Activated gamma-delta T cell treated with Interleukin-2 at 50 U/mL for 16 hours (primary cell): ENCODE data around the gene ABL2.
"Not testable (repeated sequence)": the region's sequence is repeated elsewhere in the genome, so short reads cannot be mapped to it uniquely, and the experiment has no call there.

ENCODE experiments used
- DNase-seq: peaks from one replicate; pipeline ENCODE4 v3.0.0-alpha.2; 2020

ABL2 gene

DNA sequence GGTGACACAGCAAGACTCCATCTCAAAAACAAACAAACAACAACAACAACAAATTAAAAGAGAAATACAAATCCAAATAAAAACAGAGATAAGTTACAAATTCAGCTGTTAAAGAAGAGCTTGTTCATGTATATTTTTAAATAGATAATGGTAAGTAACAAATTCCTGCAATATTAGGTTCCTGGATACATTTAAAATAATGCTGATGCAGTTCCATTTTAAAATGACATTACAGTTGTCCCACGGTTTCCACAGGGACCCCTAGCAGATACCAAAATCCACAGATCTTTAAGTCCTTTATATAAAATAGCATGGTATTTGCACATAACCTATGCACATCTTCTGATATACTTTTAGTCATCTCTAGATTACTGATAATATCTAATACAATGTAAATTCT lies 61.5 kb downstream of the ABL2 start:
- no peak for DNase-seq

DNA sequence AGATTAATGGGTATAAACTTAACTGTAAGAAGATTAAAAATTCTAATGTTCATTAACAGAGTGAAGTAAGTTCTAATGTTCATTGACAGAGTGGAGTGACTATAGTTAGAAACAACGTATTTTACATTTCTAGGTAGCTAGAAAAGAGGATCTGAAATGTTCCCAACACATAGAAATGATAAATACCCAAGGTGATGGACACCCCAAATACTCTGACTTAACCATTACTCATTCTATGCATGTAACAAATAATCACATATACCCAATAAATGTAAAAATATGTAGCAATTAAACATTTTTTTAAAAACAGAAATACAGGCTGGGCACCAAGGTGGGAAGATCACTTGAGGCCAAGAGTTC lies 62.1 kb downstream of the ABL2 start:
- DNase-seq, result no peak

DNA sequence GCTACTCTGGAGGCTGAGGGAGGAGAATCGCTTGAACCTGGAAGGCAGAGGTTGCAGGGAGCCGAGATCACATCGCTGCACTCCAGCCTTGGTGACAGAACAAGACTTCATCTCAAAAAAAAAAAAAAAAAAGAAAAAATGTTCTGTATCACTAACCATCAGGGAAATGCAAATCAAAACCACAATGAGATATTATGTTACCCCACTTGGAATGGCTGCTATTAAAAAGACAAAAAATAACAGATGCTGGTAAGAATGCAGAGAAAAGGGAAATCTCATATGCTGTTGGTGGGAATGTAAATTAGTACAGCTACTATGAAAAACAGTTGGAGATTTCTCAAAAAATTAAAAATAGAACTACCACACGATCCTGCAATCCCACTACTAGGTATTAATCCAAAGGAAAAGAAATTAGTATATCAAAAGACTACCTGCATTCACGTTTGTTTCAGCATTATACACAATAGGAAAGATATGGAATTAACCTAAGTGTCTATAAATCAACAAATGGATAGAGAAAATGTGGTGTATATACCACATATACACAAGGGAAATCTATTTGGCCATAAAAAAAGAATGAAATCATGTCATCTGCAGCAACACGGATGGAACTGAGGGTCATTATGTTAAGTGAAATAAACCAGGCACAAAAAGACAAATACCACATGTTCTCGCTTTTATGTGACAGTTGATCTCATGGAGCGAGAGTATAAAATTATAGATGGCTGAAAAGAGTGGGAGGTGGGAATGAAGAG lies 62.6 kb downstream of the ABL2 start:
- no peak for DNase-seq

DNA sequence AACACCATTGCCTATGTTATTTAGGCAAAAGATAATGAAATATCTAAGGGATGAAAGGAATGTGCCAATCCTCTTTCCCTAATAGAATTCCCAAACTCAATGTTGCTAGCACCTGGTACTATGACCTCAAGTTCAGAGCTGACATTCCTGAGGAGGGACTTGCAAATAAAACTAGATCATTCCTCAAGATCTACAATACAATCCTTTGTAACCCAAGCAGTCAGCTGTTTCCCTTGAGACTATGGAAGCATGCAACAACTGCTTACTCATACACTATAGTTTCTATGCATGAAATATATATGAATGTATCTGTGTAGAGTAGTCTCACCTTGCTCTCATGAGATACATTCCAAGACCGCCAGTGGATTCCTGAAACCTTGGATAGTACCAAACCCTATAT lies 65.0 kb downstream of the ABL2 start:
- no peak for DNase-seq

- no peak for DNase-seq
These were observed 72.8 kb downstream of the ABL2 start for GRCh38 chr1:179156708-179157107.

- DNase-seq, result no peak
These were observed 73.5 kb downstream of the ABL2 start for GRCh38 chr1:179156026-179156425.

DNA sequence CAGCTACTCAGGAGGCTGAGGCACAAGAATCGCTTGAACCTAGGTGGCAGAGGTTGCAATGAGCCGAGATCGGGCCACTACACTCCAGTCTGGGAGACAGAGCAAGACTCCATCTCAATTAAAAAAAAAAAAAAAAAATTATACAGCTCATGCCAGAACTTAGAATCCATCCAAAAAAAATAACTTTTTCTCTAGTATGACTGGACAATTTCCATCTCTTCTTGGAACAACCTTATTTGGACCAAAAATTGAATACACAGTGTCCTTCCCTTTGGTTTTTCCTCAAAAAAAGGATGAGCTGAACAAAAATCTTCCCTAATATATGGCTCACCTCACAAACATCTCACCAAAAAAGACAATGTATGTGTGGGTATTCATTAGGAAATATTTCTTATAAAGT lies 73.9 kb downstream of the ABL2 start:
- no peak for DNase-seq

DNA sequence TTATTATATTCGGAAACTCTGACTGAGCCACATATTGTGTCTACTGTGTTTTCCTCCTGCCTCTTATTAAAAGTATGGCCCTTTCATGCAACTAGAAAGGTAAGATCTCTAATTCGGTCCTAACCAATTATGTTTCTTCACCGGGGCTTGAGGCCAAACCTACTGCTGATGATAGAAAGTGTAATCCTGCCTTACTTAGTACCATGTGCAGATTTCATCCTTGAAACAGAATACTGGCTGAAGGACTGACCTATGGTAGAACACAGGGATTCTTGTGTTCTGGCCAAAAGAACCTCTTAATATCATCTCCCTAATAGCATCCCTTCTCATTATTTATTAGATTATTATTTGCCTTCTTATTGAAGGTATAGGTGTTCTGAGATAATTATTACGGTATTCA lies 75.0 kb downstream of the ABL2 start:
- no peak for DNase-seq

DNA sequence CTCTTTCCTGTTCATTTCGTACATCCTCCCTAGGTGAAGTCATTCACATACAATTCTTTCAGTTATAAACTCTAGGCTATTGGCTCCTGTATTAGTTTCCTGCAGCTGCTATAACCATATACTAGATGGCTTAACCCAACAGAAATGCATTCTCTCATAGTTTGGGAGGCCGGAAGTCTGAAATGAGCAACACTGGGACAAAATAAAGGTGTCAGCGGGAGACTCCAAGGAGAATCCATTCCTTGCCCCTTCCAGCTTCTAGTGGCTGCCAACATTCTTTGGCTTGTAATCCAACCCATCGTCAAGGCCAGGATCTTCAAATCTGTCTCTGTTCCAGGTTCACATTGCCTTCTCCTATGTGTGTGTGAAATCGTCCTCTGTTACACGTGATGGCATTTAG lies 76.3 kb downstream of the ABL2 start:
- DNase-seq, result no peak

GRCh38 chr1:179151908-179152682 lies 77.4 kb downstream of the ABL2 start:
- no peak for DNase-seq

GRCh38 chr1:179146911-179147310 lies 82.6 kb downstream of the ABL2 start:
- DNase-seq, result no peak

GRCh38 chr1:179146476-179146875 lies 83.0 kb downstream of the ABL2 start:
- DNase-seq, result no peak

- no peak for DNase-seq
These were observed 84.0 kb downstream of the ABL2 start for GRCh38 chr1:179145521-179145920.

DNA sequence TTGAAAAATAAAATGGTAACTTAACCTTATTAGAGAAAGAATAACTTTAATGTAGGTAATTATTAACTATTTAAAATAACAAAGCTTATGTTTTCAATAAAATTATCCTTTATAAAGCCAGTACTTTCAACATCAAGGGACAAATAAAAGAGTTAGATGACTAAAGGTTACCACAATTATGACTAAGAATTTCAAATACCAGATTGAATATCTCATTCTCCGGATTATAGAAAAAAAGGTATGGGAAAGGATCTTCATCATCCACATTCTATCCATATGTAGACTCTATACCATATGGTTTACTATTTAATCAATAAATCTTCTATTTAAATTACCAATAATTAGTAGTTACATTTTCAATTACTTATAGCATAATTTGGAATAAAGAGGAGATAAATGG lies 84.9 kb downstream of the ABL2 start:
- DNase-seq, result no peak

- DNase-seq, result no peak
These were observed 86.2 kb downstream of the ABL2 start for GRCh38 chr1:179143322-179143721.

GRCh38 chr1:179142889-179143299 lies 86.6 kb downstream of the ABL2 start:
- no peak for DNase-seq

DNA sequence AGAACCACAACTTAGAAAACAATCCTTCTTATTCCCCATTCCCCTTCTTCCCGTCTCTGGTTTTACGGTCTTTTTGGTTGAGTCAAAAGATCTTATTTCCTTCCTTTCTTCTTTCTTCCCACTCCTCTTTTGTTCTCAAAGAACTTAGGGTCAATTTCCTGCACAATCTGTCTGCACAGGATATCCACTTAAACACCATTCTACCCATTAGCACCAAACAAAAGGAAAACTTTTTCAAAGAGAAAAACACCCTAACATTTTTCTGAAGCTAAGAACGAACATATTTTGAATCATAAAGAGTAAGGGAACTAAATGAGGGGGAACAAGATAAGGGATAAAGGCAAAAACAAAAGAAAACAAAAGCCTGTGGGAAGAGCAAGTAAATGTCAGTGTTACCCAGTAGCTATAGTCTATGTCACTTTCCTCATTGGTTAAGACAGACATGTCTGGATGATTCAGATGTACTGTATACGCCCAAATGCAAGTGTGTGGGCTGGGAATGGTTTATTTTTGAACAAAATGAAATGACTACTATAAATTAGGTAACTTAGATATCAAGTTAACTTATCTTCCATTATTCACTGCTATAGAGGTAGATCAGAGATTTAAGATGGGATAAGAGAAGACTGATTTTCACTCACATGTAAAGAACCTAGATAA lies 87.8 kb downstream of the ABL2 start:
- DNase-seq, result no peak

DNA sequence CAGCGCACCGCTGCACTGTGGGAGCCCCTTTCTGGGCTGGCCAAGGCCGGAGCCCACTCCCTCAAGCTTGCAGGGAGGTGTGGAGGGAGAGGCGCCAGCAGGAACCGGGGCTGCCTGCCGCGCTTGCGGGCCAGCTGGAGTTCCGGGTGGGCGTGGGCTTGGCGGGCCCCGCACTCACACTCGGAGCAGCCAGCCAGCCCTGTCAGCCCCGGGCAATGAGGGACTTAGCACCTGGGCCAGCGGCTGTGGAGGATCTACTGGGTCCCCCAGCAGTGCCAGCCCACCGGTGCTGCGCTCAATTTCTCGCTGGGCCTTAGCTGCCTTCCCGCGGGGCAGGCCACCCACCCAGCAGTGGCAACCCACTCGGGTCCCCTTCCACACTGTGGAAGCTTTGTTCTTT lies 90.7 kb downstream of the ABL2 start:
- DNase-seq, result not testable (repeated sequence)

- DNase-seq, result no peak
These were observed 91.7 kb downstream of the ABL2 start for GRCh38 chr1:179137617-179138255.

DNA sequence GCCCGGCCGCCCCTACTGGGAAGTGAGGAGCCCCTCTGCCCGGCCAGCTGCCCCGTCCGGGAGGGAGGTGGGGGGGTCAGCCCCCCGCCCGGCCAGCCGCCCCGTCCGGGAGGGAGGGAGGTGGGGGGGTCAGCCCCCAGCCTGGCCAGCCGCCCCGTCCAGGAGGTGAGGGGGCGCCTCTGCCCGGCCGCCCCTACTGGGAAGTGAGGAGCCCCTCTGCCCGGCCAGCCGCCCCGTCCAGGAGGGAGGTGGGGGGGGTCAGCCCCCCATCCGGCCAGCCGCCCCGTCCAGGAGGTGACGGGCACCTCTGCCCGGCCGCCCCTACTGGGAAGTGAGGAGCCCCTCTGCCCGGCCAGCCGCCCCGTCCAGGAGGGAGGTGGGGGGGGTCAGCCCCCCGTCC lies 93.8 kb downstream of the ABL2 start:
- not testable (repeated sequence) for DNase-seq

GRCh38 chr1:179135168-179135567 lies 94.3 kb downstream of the ABL2 start:
- not testable (repeated sequence) for DNase-seq

GRCh38 chr1:179129702-179130473 lies 99.6 kb downstream of the ABL2 start:
- no peak for DNase-seq

GRCh38 chr1:179128520-179128919 lies 101.0 kb downstream of the ABL2 start:
- DNase-seq, result no peak
